Neural cell (in vitro differentiated cells): ENCODE data around the gene SLC44A2. TPM values are rescaled to one million over a fixed set of nuclear protein-coding genes. Genes with fewer than 3 reads are reported as not detected.
A peak's percentile ranks its signal among the peaks of the same experiment; 100 is the strongest.

Experiments used
- H2AFZ ChIP-seq: fragments of 200-600, 300-800 bp; sonication (generic), shearing (Covaris generic); 2 replicates; pipeline ENCODE4 v1.6.0; 2014; ENCODE audit warnings: low read depth, mild to moderate bottlenecking, antibody characterized with exemption, low read length, moderate library complexity
- H3F3A ChIP-seq: fragments of 200-600 bp; shearing (Covaris generic); 2 replicates; pipeline ENCODE4 v1.6.1; 2016; ENCODE audit warnings: mild to moderate bottlenecking, moderate library complexity, mixed read lengths, antibody characterized with exemption, low read length; ENCODE audit not compliant: insufficient read depth, poor library complexity, severe bottlenecking
- H3K27ac ChIP-seq: fragments of 200-600, 300-800 bp; sonication (generic), shearing (Covaris generic); 2 replicates; pipeline ENCODE4 v1.5.1; 2014; ENCODE audit warnings: mild to moderate bottlenecking, low read length, moderate library complexity
- H3K27me3 ChIP-seq: fragments of 300-800, 200-600 bp; sonication (generic), shearing (Covaris generic); 2 replicates; pipeline ENCODE4 v1.6.0; 2014; ENCODE audit warnings: mild to moderate bottlenecking, low read depth, low read length, moderate library complexity; ENCODE audit not compliant: insufficient read depth
- H3K36me3 ChIP-seq: fragments of 300-800, 200-600 bp; sonication (generic), shearing (Covaris generic); 2 replicates; pipeline ENCODE4 v1.5.1; 2014; ENCODE audit warnings: mild to moderate bottlenecking, antibody characterized with exemption, low read length, moderate library complexity; ENCODE audit not compliant: insufficient read depth
- H3K4me2 ChIP-seq: fragments of 300-800, 200-600 bp; sonication (generic), shearing (Covaris generic); 2 replicates; pipeline ENCODE4 v1.6.0; 2014; ENCODE audit warnings: mild to moderate bottlenecking, low read length
- H3K4me3 ChIP-seq: fragments of 300-800, 200-600 bp; sonication (generic), shearing (Covaris generic); 2 replicates; pipeline ENCODE4 v1.5.1; 2014; ENCODE audit warnings: mild to moderate bottlenecking, low read length, moderate library complexity
- H3K79me2 ChIP-seq: fragments of 200-600 bp; shearing (Covaris generic); replicated peaks from 2 replicates; pipeline ENCODE4 v1.6.0; 2014; ENCODE audit warnings: mild to moderate bottlenecking, low read length, moderate library complexity; ENCODE audit not compliant: insufficient read depth
- H3K9ac ChIP-seq: fragments of 300-800, 200-600 bp; sonication (generic), shearing (Covaris generic); 2 replicates; pipeline ENCODE4 v1.6.1; 2016; ENCODE audit warnings: mild to moderate bottlenecking, low read length, mixed read lengths
- H3K9me2 ChIP-seq: fragments of 200-600 bp; shearing (Covaris generic); 2 replicates; pipeline ENCODE4 v1.6.1; 2016; ENCODE audit warnings: mild to moderate bottlenecking, low read length, mixed read lengths; ENCODE audit not compliant: insufficient read depth
- H3K9me3 ChIP-seq: fragments of 200-600, 300-800 bp; sonication (generic), shearing (Covaris generic); 2 replicates; pipeline ENCODE4 v1.6.1; 2016; ENCODE audit warnings: mild to moderate bottlenecking, mixed run types, low read length, moderate library complexity, mixed read lengths
- H4K20me1 ChIP-seq: fragments of 200-600 bp; shearing (Covaris generic); 2 replicates; pipeline ENCODE4 v1.6.1; 2016; ENCODE audit warnings: mild to moderate bottlenecking, mixed run types; ENCODE audit not compliant: insufficient read depth
- CTCF ChIP-seq: fragments of 450-650 bp; IDR thresholded peaks from 2 replicates; pipeline ENCODE4 v1.5.1; 2014; ENCODE audit warnings: antibody characterized with exemption, mild to moderate bottlenecking, moderate library complexity; ENCODE audit not compliant: poor library complexity, severe bottlenecking
- EP300 ChIP-seq: fragments of 450-650 bp; conservative IDR thresholded peaks from 2 replicates; pipeline ENCODE4 v1.6.1; 2014; ENCODE audit warnings: antibody characterized with exemption, mild to moderate bottlenecking, moderate library complexity; ENCODE audit not compliant: poor library complexity, severe bottlenecking
- EZH2 ChIP-seq: fragments of 200-600, 300-800 bp; shearing (Covaris generic), sonication (generic); IDR thresholded peaks from 2 replicates; pipeline ENCODE4 v1.6.1; 2014; ENCODE audit warnings: antibody characterized with exemption, low read length, borderline replicate concordance, mild to moderate bottlenecking; ENCODE audit not compliant: insufficient read depth, poor library complexity, severe bottlenecking
- MXI1 ChIP-seq: fragments of 450-650 bp; conservative IDR thresholded peaks from 2 replicates; pipeline ENCODE4 v1.6.1; 2014; ENCODE audit warnings: antibody characterized with exemption, mild to moderate bottlenecking; ENCODE audit not compliant: poor library complexity, severe bottlenecking
- POLR2AphosphoS5 ChIP-seq: IDR thresholded peaks from 2 replicates; pipeline ENCODE4 v1.6.1; 2012
- RAD21 ChIP-seq: fragments of 450-650 bp; conservative IDR thresholded peaks from 2 replicates; pipeline ENCODE4 v1.6.1; 2014; ENCODE audit warnings: antibody characterized with exemption, mild to moderate bottlenecking, moderate library complexity
- REST ChIP-seq: IDR thresholded peaks from 2 replicates; pipeline ENCODE4 v1.6.1; 2012; ENCODE audit warnings: borderline replicate concordance
- SMC3 ChIP-seq: fragments of 450-650 bp; conservative IDR thresholded peaks from 2 replicates; pipeline ENCODE4 v1.6.1; 2014; ENCODE audit warnings: antibody characterized with exemption, mild to moderate bottlenecking, moderate library complexity; ENCODE audit not compliant: poor library complexity
- TAF1 ChIP-seq: IDR thresholded peaks from 2 replicates; pipeline ENCODE4 v1.6.1; 2012; ENCODE audit warnings: low read depth
- polyA plus RNA-seq: library from polyadenylated mRNA; depleted of rRNA; stranded (reverse); fragments of >200 nt; gene quantifications from 2 replicates; pipeline ENCODE4 v1.2.3, GENCODE V29; 2014

SLC44A2 gene
- polyA plus RNA-seq, 1 donor from 2014 or later = 50.0 TPM

GRCh38 chr19:10679743-10680142 lies 54.4 kb downstream of the SLC44A2 start:
- H3K27me3 ChIP-seq = no peaks in the 10 kb centered on the region
- no peaks in the 10 kb centered on the region for H3K9me2 ChIP-seq
- no peaks in the 10 kb centered on the region for H3K9me3 ChIP-seq
- H3K79me2 ChIP-seq = peaks cover 24% of the 10 kb centered on the region
- peak; percentile 7 for TF ChIP-seq POLR2AphosphoS5
- no peak for TF ChIP-seq EP300
- H3F3A ChIP-seq = no peaks in the 10 kb centered on the region
- no peak overlapping the region for H3K27ac ChIP-seq
- H3K9ac ChIP-seq = no peak overlapping the region
- no peaks in the 10 kb centered on the region for H3K36me3 ChIP-seq
- no peak overlapping the region for H3K4me3 ChIP-seq
- peaks cover 21% of the 10 kb centered on the region for H4K20me1 ChIP-seq
- no peak overlapping the region for H3K4me2 ChIP-seq
- no peak overlapping the region for H2AFZ ChIP-seq

GRCh38 chr19:10680545-10681135 lies 55.3 kb downstream of the SLC44A2 start:
- no peak overlapping the region for H3K4me2 ChIP-seq
- H3K9me3 ChIP-seq = no peaks in the 10 kb centered on the region
- no peak for TF ChIP-seq EZH2
- TF ChIP-seq SMC3 = no peak
- TF ChIP-seq MXI1 = no peak
- TF ChIP-seq EP300 = no peak
- no peak for TF ChIP-seq REST
- no peak for TF ChIP-seq POLR2AphosphoS5
- no peak for TF ChIP-seq RAD21
- TF ChIP-seq CTCF = no peak
- TF ChIP-seq TAF1 = no peak
- no peaks in the 10 kb centered on the region for H3K27me3 ChIP-seq
- H3K79me2 ChIP-seq = peaks cover 16% of the 10 kb centered on the region
- no peak overlapping the region for H3K9ac ChIP-seq
- H3K9me2 ChIP-seq = no peaks in the 10 kb centered on the region
- no peak overlapping the region for H3K27ac ChIP-seq
- H4K20me1 ChIP-seq = peaks cover 12% of the 10 kb centered on the region
- no peak overlapping the region for H3K4me3 ChIP-seq
- no peaks in the 10 kb centered on the region for H3F3A ChIP-seq
- no peaks in the 10 kb centered on the region for H3K36me3 ChIP-seq
- no peak overlapping the region for H2AFZ ChIP-seq
